ENCODE data around the gene PPARA.

GRCh38 chr22:46115755-46116490 lies 34.4 kb upstream of the PPARA start:
- TF ChIP-seq CTCF (IDR thresholded peaks at IDR 0.05) = no peak
- no peak for TF ChIP-seq ZFX (IDR thresholded peaks at IDR 0.05; ENCODE audit: borderline replicate concordance)
